ENCODE results near the gene RASGEF1B.

DNA sequence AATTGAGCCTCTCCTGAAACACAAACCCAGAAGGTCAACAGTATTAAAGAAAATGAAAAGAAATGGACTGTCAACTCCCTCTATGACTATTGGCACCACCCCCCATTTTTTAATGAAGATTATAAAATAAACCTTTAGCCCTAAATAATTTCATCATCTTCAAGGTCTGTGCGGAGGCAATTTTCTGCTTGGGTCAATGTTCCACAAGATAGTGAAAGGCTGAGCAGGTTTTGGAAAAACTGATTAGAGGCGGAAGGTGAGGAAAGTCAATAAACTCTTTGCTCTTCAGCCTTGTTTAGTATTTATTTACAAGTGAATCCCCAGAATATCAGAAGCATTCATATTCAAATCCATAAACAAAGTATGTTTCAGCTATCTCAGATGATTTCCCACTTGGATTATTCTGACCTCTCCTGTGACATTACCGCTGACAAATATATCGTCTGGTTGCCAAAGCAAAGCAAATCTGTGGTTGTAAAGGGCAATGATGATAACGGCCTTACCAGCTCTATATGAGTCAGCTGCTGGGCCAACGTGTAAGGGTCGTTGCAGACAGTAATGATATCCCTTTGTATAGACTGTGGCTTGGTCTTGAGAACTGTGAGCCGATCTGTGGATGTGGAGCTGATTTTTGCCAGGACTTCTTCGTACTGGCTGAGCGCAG is 24.0 kb downstream of the RASGEF1B start:
- TF ChIP-seq, protein P1, sequence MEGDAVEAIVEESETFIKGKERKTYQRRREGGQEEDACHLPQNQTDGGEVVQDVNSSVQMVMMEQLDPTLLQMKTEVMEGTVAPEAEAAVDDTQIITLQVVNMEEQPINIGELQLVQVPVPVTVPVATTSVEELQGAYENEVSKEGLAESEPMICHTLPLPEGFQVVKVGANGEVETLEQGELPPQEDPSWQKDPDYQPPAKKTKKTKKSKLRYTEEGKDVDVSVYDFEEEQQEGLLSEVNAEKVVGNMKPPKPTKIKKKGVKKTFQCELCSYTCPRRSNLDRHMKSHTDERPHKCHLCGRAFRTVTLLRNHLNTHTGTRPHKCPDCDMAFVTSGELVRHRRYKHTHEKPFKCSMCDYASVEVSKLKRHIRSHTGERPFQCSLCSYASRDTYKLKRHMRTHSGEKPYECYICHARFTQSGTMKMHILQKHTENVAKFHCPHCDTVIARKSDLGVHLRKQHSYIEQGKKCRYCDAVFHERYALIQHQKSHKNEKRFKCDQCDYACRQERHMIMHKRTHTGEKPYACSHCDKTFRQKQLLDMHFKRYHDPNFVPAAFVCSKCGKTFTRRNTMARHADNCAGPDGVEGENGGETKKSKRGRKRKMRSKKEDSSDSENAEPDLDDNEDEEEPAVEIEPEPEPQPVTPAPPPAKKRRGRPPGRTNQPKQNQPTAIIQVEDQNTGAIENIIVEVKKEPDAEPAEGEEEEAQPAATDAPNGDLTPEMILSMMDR (IDR thresholded peaks at IDR 0.05; ENCODE audit: insufficient read depth, low read length, poor library complexity, severe bottlenecking): no peak
- no peak for TF ChIP-seq EZH2phosphoT487 (conservative IDR thresholded peaks at IDR 0.05; ENCODE audit: low read length)
